ENCODE results near the gene SLCO1C1. TPM values are rescaled to one million over a fixed set of nuclear protein-coding genes. Genes with fewer than 3 reads are reported as not detected.

The SLCO1C1 gene
- total and polyA plus RNA-seq, 9 of the 15 experiments (the other 6 are each of a cell fraction or from before 2014, with no cell fraction given), result not detected

GRCh38 chr12:20748198-20748597, 53.1 kb downstream of the SLCO1C1 start:
- no peak overlapping the region for H3K9ac ChIP-seq (ENCODE audit: insufficient read depth in 1 of 2, low read depth in 2 of 2, low read length in 2 of 2)
- no peak for DNase-seq (ENCODE audit: extremely low read depth in 1 of 4, low spot score in 3 of 4)
- no peak overlapping the region for H2AFZ ChIP-seq (ENCODE audit: low read depth, low read length)
- no peak overlapping the region for H3K27ac ChIP-seq (ENCODE audit: extremely low read depth, low read depth, low read length)
- BruUV-seq (replicated peaks), result no TSS peak
- ChIA-PET CTCF (ENCODE audit: low intra/inter-chr PET ratio) (no interaction called here), POLR2A (no interaction called here)
- H4K20me1 ChIP-seq (replicated peaks; ENCODE audit: control insufficient read depth, insufficient read depth, low read length), result no peaks in the 10 kb centered on the region
- no peak for ATAC-seq
- H3K79me2 ChIP-seq (ENCODE audit: control insufficient read depth, insufficient read depth, low read length), result no peaks in the 10 kb centered on the region
- no peaks in the 10 kb centered on the region for H3K9me3 ChIP-seq (replicated peaks; ENCODE audit: control insufficient read depth, insufficient read depth, low read depth, low read length)
- H3K36me3 ChIP-seq (ENCODE audit: control insufficient read depth, insufficient read depth, low read length), result no peaks in the 10 kb centered on the region
- no peaks in the 10 kb centered on the region for H3K27me3 ChIP-seq (ENCODE audit: control insufficient read depth in 2 of 2, insufficient read depth in 2 of 2, low read length in 2 of 2)
- no peak for TF ChIP-seq RNF219 (CRISPR knock-in tag; IDR thresholded peaks at IDR 0.05)
- TF ChIP-seq ZBTB17 (CRISPR knock-in tag; IDR thresholded peaks at IDR 0.05), result no peak
- TF ChIP-seq ZNF551 (CRISPR knock-in tag; IDR thresholded peaks at IDR 0.05), result no peak
- in situ Hi-C loops (cut with MboI) (no loop called here), intact Hi-C loops (cut with micrococcal nuclease) (no loop called here)
- no peak overlapping the region for H3K4me3 ChIP-seq
- WGBS (ENCODE audit: insufficient coverage, low coverage, missing lambda C conversion rate), result 0% methylated on average over 1 of the region's 1 CpG
- no peaks in the 10 kb centered on the region for H3K4me1 ChIP-seq (replicated peaks in 1 of 2; ENCODE audit: control insufficient read depth in 2 of 2, insufficient read depth in 2 of 2, low read length in 2 of 2)
- H3K9me1 ChIP-seq (ENCODE audit: control insufficient read depth, insufficient read depth, low read length), result no peaks in the 10 kb centered on the region
- no peak overlapping the region for H3K4me2 ChIP-seq (ENCODE audit: insufficient read depth, low read length)
- FAIRE-seq, result no peak

- H3K36me3 ChIP-seq (ENCODE audit: control insufficient read depth, insufficient read depth, low read length), result no peaks in the 10 kb centered on the region
- in situ Hi-C loops (cut with MboI) (no loop called here), intact Hi-C loops (cut with micrococcal nuclease) (no loop called here)
- no peak for FAIRE-seq
- H3K9me1 ChIP-seq (ENCODE audit: control insufficient read depth, insufficient read depth, low read length), result no peaks in the 10 kb centered on the region
- ChIA-PET CTCF (ENCODE audit: low intra/inter-chr PET ratio) (no interaction called here), POLR2A (no interaction called here)
- no peaks in the 10 kb centered on the region for H4K20me1 ChIP-seq (replicated peaks; ENCODE audit: control insufficient read depth, insufficient read depth, low read length)
- BruUV-seq (replicated peaks), result no TSS peak
- no peak overlapping the region for H3K27ac ChIP-seq (ENCODE audit: extremely low read depth, low read depth, low read length)
- ATAC-seq, result no peak
- no peaks in the 10 kb centered on the region for H3K4me1 ChIP-seq (replicated peaks in 1 of 2; ENCODE audit: control insufficient read depth in 2 of 2, insufficient read depth in 2 of 2, low read length in 2 of 2)
- no peak overlapping the region for H2AFZ ChIP-seq (ENCODE audit: low read depth, low read length)
- 0% methylated on average over 4 of the region's 4 CpGs for WGBS (ENCODE audit: insufficient coverage, low coverage, missing lambda C conversion rate)
- no peak overlapping the region for H3K4me3 ChIP-seq
- H3K4me2 ChIP-seq (ENCODE audit: insufficient read depth, low read length), result no peak overlapping the region
- H3K9ac ChIP-seq (ENCODE audit: insufficient read depth in 1 of 2, low read depth in 2 of 2, low read length in 2 of 2), result no peak overlapping the region
- no peak for DNase-seq (ENCODE audit: extremely low read depth in 1 of 4, low spot score in 3 of 4)
- no peaks in the 10 kb centered on the region for H3K27me3 ChIP-seq (ENCODE audit: control insufficient read depth in 2 of 2, insufficient read depth in 2 of 2, low read length in 2 of 2)
- H3K9me3 ChIP-seq (replicated peaks; ENCODE audit: control insufficient read depth, insufficient read depth, low read depth, low read length), result no peaks in the 10 kb centered on the region
- no peaks in the 10 kb centered on the region for H3K79me2 ChIP-seq (ENCODE audit: control insufficient read depth, insufficient read depth, low read length)
- TF ChIP-seq SRSF7 (optimal IDR thresholded peaks at IDR 0.05; ENCODE audit: low read depth, low read length), result no peak
- no peak for TF ChIP-seq XRCC3 (IDR thresholded peaks at IDR 0.05)
- no peak for TF ChIP-seq REST (IDR thresholded peaks at IDR 0.05; ENCODE audit: borderline replicate concordance)
- TF ChIP-seq REST (CRISPR knock-in tag; IDR thresholded peaks at IDR 0.05; ENCODE audit: low read depth), result no peak
These were observed 55.9 kb downstream of the SLCO1C1 start for GRCh38 chr12:20751046-20751445.
